Fibroblast of skin of left biceps (primary cell): ENCODE results near the gene TESMIN.

ENCODE experiments used
- DNase-seq, 2 experiments: peaks; one replicate each; pipeline ENCODE4 v3.0.0-alpha.2; 2013; ENCODE audit warnings: low read depth in 2 of 2

The TESMIN gene

DNA sequence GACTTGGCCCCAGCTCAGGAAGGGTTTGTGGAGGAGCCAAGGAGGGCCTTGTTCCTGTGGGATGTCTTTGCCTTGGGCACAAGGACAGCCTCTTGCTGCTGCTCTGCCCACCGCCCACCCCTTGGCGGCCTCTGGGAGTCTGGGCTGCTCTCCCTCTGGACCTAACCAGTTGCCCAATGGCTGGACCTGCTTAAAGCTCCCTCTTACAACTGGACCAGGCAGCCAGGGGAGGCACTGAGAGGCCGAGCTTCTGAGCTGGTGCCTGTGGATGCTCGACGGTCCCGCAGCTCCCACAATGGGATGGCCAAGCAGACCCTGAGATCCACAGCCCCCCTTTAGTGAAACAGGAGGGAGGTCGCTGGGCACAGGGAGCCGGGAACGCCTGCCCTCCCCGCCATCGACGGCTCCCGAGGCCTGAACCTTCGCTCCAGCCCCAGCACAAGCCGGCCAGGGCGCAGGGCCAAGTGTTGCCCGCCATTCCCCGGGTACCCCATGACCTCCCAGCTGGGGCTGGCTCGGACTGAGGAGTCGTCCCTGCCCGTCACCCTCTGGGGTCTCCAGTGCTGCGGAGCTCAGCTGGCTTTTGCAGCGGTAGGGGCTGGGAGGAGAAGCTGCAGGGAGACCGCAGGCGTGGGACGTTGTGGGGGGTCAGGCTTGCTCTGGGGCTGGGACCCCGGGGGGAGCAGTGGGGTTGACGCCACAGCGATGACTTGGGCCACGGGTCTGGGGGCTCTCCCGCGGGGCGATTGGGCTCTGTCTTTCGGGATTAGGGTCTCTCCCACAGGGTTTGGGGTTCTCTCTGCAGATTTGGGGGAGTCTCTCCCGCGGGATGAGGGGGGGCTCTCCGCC is 67.6 kb downstream of the TESMIN start:
- no peak for DNase-seq

DNA sequence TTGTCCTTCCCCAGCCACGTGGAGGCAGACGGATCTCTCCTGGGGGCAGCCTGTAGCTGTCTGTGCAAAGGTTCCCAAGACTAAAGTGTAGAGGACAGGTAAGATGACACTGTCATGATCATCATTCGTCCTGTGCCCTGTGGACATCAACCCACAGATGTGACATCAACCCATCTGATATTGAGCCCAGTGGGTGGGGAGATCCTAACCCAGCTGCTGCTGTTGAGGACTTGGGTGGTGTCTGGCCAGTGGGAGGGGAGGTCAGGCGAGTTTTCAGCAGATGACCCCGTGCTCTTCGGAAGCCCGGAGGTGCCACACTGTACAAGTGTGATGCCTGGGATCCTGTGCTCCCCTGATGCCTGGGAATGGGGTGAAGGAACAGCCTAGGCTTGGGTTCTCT is 68.2 kb downstream of the TESMIN start:
- DNase-seq: no peak

DNA sequence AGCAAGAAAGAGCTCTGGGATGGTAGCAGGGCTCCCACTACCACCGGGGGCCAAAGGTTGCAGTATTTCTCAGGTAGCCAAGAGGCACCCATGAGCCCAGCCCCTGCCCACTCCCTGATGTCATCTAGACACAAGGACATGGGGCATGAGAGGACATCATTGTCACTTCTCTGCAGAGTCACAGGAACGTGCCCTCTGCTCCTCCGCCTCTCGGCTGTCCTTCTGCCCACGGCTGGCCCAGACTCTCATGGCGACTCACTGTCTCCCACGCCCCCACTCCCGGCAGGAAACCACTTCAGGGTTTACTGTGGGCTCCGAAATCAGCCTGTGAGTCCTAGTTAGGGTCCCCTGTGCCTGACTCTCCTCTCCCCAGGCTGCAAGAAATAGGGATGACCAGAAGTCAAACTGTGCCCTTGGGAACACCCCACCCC is 68.8 kb downstream of the TESMIN start:
- no peak for DNase-seq

DNA sequence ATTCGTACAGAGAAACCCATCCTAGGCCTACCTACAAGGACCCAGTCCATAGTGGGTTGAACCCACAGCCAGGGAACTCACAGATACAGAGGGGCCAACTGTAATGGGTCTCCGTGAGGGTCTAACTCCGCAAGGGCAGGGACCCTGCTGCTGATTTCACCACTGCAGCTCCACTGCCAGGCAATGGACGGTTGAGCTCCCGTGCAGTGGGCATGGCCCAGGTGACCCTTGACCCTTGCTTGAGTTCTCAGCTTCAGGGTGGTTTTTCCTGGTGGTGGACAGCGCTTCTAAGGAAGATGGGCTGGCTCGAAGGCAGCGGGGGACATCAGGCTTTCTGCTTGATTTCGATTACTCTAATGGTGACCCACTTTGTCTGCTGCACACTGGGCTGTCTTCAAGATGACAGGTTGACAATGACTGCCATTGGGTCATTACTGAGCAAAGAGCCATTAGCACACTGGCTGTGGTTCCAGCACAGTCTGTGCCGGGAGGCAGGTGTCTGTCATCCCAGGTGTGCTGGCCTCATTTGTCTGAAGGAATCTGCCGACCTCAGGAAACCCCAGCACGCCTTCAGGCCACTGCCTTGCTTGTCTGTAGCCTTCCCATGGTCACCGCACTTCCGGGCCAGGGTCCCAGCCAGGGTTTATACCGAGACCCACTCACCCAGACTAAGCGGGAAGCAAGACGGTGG is 70.6 kb downstream of the TESMIN start:
- DNase-seq: no peak

DNA sequence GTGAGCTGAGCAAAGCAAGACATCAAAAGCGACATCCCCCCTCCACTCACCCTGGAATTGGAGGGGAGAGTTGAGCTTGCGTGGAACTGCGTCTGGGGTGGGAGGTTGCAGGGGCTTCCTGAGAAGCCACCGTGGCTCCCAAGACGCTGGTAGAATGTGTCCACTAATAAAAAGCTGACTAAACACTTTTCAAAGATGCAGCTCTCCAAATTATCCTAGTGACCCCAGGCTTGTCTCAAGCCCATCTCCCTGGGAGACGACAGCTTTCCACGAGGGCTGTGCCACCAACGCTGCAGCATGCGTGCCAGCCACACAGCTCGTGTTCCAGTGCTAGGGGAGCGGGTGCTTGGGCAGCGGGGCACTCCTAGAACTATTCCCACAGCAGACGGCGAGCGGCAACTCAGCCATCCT is 73.3 kb downstream of the TESMIN start:
- DNase-seq: no peak

DNA sequence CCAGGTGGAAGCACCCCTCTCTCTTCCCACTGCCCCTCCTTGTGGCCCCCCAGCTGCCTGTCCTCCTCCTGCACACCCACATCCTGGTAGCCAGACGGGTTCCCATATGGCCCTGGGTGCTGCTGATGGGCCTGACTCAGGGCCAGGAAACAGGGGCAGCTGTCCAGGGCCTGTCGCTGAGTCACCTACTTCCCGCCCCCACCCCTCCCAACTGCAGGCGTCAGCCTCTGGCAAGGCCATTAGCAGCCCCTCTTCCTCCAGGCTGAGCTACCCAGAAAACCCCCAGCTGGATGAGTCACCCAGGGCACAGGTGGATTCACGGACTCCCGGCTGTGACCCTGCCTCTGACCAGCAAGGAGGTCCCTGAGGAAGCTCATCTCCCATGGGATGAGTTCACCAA is 73.9 kb downstream of the TESMIN start:
- DNase-seq: peak; percentile 14 to 26

DNA sequence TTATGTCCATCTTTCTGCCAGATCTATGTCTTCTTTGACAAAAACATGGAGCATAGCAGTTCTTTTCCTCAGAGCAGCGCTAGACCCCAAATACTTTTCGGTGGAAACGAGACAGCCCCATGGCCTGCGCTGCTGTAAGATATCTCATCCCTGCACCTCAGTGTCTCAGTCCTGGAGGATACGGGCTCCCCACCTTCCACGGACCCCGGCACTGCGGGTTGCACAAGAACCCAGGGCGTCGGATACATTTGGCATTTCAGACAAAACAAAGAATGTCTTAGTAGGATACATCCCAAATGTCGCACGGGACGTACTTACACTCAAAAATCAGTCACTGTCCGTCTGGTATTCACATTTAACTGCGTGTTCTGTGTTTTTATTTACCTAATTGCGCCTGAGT is 76.9 kb downstream of the TESMIN start:
- DNase-seq: no peak

DNA sequence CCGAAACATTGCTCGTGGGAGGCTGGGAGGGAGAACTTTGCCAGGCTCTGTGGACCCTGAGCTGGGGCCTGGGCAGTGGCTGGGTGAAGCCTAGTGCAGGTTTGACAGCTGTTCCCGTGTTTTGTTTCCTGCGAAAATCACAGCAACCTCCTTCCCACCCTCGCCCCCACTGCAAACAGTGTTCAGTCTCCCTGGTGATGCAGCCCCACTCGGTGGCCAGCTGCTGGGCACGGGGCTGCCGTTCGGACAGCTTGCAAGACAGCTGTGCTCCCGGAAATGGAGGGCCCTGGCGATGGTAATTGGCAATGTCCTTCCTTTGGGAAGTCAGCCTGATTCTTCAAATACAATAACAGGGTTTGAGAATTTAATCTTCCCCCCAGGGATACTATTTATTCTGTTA is 77.3 kb downstream of the TESMIN start:
- no peak for DNase-seq

DNA sequence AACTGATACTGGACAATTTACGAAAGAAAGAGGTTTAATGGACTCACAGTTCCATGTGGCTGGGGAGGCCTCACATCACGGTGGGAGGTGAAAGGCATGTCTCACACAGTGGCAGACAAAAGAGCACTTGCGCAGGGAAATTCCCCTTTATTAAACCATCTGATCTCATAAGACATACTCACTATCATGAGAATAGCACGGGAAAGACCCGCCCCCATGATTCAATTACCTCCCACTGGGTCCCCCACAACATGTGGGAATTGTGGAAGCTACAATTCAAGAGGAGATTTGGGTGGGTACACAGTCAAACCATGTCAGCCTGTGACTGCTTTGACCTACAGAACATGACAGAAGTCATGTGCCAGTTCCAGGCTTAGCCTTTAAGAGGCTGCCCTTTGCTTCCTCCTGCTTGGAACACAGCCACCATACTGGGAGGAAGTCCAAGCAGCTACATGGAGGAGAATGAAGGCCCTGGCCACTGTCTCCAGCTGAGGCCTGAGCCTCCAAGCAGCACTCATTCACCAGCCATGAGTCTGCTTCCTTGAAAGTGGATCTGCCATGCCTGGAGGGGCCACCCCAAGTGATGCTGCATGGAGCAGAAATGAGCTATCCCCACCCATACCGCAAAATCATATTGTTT is 77.9 kb downstream of the TESMIN start:
- DNase-seq: no peak

DNA sequence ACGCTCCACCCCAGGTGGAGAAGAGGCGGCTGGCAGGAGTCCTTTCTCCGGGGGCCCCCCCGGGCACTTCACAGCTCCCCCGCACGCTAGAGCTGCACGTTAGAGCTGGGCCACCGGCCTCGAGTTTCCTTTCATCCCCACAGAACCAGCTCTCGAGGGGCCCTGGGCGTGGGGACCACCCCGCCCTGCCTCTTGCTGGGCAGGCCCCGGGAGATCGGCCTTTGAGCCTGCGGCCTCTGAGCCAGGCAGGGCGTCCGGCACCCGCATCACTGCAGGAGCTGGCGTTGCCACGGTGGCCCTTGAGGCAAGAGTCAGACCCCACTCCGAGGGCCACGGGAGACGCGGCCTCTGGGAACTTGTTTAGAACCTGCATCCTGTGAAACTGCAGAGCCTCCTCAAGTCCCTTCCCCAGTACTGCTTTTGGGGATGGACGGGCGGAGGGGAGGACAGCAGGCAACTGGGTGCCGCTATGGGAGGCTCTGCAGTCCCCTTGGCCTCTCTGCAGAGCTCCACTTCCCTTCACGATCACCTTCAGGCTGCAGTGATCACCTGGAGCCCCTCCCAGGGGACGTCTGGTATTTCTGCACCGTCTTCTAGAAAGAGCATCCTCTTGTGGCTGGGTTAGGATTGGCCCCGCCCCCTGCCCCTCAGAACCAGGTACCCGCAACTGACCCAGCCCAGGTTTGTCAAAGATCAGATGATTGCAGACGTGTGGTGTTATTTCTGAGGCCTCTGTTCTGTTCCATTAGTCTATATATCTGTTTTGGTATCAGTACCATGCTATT is 80.9 kb downstream of the TESMIN start:
- DNase-seq: no peak

DNA sequence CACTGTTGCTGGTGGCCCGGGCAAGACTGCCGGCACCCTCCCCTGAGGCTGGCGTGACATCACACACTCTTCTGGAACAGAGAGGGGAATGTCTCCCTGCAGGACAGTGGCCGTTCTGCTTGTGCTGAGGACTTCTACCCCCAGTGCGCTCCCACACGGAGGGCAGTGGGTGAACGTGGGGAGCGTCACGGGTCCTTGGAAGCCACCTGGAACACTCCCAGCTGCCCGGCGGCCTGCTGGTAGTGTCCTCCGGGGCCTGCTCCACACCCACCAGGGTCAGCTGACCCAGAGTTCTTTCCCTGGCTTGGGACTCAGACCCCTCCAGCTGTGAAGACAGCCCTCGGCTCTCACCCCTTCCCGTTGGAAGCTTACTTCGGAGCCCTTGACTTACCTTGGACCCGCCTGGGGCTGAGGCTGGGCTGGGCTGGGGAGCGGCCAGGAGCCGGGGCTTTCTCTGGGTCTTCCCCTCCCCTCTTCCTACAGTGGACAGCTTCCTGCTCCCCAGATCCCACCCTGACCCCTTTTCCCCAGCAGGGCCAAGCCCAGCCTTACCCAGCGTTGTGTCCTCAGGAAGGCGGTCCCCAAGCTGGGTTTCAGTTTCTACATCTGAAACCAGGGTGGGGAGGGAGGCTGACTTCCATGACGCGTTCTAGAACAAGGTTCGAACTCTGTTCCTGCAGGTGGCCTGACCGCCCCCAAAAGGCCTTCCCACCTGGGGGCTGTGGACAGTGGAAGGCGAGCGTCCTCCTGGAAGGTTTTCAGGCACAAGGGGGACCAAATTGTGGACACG is 81.8 kb downstream of the TESMIN start:
- DNase-seq: no peak

DNA sequence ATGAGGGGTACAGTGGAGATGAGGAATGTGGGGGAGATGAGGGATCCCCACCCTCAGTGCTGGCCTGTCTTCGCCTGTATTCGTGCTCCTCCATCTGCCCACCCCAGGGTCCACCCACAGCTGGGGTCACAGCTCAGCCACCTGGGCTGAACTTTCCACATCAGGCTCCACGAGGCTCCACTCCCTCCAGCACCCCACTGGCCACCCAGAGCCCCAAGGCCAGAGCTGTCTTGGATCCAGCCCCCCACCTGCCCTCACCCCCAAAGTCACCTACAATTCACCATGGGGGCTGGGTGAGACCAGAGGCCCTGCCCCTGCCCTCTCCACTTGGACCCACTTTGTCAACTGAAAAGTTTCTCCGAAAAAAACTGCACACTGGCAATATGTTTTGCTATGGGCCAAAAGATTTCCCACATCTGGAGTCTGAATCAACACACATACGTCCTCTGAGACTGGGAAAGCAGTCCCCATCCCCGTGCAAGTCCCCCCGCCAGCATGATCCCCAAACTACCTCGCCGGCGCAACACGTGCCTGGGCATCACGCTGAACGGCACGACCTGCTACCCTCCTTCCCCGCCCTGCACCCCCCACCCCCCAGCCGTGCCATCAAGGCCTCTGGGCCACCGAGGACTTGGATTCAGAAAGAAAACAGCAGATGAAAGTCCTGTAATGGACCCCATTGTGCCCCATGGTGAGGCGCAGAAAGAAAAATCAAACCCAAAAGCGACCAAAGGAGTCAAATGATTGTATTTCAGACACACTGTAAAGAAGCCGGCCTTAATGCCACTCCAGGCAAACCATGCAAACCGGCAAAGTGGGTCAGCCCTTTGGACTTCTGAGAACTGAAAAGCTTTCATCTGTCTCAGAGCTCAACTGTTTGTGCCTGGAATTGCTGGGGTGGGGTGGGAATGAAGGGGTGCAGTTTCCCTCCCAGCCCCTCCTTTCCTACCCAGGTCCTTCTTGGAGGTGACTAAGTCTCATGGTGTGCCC is 83.5 kb downstream of the TESMIN start:
- DNase-seq: no peak

DNA sequence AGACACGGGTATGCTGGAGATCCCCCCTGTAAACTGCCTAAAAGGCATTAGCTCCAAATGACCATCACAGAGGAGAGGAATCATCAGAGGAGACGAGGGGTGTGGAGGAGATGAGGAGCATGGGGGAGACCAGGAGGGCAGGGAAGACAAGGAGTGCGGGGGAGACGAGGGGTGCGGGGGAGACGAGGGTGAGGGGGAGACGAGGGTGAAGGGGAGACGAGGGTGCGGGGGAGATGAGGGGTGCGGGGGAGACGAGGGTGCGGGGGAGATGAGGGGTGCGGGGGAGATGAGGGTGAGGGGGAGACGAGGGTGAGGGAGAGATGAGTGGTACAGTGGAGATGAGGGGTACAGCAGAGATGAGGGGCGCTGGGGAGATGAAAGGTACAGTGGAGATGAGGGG is 84.5 kb downstream of the TESMIN start:
- no peak for DNase-seq

DNA sequence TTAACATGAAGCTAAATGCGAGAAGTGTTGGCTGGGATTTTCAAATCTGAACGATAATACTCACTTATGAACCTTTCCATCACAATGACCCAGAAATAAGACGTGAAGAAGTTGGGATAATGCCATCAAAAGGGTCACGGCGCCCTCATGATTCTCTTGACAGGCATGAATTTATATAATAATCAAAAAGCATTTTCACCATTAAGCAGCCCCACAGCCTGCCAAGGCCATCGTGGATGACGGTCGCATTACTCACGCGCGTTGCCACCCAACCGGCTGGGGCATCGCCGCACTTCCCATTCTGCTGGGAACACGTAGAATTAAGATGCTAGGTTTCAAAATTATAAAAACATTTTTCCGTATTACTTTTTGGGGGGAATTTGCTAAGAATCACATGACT is 85.9 kb downstream of the TESMIN start:
- DNase-seq: no peak

DNA sequence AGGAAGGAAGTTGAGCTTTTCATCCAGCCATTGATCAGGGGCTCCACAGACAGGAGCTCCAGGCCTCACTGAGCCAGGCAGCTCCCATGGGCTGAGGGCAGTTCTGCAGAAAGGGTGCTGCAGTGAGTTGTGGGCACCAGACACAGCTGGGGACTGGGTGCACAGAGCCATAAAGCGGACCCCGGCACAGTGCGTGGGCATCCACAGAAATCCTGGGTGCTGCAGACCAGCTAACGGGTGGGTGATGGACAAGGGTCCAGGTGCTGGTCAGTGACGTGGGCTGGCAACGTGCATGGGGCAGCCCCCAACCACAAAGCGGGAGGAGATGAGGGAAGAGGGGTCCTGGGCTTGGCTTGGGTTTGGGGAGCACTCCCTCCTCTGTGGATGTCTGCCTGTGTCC is 86.4 kb downstream of the TESMIN start:
- no peak for DNase-seq

DNA sequence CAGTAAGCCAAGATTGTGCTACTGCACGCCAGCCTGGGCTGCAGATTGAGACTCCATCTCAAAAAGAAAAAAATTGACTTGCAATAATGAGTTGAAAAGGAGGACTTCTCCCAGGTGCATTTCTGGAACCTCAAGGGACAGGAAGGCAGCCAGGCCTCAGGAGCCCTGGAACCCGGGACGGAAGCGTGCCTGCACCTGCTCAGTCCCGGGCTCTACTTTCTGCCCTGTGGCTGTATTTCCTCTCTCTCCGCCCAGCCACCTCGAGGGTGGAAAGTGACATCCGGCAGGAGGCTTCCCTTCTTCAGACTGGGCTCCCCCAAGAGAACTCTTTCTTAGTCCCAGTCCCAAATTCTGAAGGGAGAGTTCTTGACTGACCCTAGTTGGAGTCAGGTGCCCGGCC is 87.2 kb downstream of the TESMIN start:
- DNase-seq: no peak

DNA sequence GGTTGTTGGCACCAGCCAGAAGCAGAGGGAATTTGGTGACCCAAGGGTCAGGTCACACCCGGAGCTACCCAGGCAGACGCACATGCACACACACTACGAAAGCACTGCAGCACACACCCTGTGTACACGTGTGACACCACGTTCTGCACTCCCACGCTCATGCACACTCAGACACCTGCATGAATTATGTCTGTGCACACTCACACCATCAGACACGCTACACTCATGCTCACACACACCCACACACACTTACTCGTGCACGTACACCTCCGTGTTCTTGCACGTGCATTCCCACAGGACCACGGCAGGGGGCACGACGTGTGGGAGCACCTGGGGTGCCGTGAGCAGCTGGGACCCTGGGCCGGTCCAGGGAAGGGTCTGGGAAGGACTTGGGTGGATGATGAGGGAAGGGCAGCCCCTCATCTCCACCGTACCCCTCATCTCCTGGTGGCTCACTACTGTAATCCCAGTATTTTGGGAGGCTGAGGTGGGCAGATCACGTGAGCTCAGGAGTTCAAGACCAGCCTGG is 87.8 kb downstream of the TESMIN start:
- no peak for DNase-seq

DNA sequence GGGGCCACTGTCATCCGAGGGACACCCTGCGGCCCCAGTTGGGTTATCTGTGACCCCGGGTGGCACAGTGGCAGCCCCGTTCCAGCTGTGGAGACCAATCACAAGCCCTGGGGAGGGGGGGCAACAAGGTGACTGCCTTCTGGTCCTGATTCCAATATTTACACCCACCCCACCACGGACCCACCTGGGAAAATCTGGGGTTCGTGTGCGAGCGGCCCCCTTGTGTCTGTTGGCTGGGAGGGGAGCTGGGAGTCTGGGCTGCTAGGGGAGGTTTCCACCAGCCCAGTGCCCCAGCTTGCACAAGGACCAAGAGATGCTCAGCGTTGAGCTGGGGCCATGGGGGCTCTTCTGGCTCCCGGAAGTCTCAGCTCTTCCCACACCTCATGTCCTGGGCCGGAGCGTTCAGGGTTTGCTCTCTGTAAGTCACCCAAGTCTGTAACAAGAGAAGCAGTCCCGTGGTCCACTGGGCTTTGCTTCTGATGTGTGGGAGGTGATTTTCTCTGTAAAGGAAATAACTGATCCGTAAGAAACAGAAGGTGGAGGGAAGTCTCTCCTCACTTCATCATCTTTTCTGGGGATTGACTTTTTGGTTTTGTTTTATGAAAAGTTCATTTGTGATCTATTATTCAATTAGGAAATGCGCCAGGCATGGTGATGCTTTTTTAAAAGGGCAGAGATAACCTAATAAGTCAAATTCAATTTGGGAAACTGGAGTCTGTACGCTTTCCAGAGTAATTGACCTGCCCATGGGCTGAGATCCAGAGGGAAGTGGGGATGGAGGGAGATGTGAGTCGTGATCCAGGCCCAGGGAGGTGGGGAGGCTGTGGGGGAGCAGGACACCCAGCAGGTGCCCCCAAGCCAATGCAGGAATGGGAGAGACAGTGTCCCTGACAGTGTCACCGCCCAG is 89.4 kb downstream of the TESMIN start:
- no peak for DNase-seq

DNA sequence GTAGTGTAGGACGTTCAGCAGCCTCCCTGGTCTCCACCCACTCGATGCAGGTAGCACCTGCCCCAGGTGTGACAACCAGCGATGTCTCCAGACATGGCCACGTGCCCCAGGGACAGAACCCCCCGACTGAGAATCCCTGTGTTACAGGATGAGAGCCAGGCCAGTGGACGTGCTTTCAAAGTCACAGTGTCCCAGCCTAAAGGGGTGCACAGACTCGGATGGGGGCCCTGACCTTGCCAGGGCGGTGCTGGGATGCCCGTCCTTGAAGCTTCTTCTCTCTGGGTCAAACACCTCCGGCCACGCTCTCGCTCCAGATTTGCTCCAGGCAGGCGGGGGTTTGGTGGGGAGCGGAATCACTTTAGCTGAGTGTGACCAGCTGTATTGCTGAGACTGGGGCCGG is 90.3 kb downstream of the TESMIN start:
- DNase-seq: no peak
